ENCODE measurements around the gene SLC4A1. TPM values are rescaled to one million over a fixed set of nuclear protein-coding genes. Genes with fewer than 3 reads are reported as not detected.

SLC4A1 gene
- total RNA-seq, 4 donors from 2014 or later = under 0.01 to 0.16 TPM; not detected in 2

GRCh38 chr17:44223541-44224071, 44.3 kb downstream of the SLC4A1 start:
- TF ChIP-seq CTCF (IDR thresholded peaks at IDR 0.05; ENCODE audit: low read depth) = no peak

DNA sequence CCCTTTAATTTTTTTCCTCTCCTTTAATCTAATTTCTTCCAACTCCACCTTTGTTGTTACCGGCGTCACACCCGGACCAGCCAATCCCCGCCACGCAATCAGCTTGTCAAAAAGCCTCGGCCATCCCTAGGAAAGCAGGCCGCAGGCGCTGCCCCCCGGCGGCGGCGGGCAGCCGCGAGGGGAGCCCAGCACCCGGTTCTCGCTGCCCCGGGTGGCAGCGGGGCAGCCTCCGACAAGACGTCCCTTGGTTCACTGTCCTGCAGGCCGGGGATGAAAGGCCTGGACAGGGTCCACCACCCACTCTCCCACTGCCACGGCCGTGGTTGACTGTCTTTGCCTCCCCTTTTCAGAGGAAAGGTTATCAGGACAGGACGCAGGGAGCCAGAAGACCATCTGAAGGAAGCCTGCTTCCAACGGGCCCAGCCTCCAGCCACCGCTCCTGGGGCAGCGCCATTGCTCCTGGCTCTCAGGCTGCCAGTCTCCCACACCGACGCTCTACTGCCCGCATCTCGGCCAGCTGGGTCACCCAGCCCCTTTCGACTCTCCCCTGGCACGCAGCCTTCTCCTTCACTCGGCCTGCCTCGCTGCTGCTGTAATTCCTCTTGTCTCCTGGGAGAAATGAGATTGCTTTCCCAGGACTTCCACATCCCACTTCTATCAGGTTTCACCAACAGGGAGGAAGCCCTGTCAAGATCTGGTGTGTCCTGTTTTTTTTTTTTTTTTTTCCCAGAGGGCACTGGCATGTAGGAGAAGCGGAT, 45.6 kb downstream of the SLC4A1 start:
- no peak for TF ChIP-seq CTCF (IDR thresholded peaks at IDR 0.05; ENCODE audit: low read depth)

- TF ChIP-seq CTCF (IDR thresholded peaks at IDR 0.05; ENCODE audit: low read depth) = no peak
Measured at GRCh38 chr17:44221862-44222111, 46.1 kb downstream of the SLC4A1 start.

- TF ChIP-seq CTCF (IDR thresholded peaks at IDR 0.05; ENCODE audit: low read depth) = no peak
Measured at GRCh38 chr17:44221084-44221861, 46.7 kb downstream of the SLC4A1 start.

- TF ChIP-seq CTCF (IDR thresholded peaks at IDR 0.05; ENCODE audit: low read depth) = no peak
Measured at GRCh38 chr17:44220213-44221083, 47.5 kb downstream of the SLC4A1 start.

DNA sequence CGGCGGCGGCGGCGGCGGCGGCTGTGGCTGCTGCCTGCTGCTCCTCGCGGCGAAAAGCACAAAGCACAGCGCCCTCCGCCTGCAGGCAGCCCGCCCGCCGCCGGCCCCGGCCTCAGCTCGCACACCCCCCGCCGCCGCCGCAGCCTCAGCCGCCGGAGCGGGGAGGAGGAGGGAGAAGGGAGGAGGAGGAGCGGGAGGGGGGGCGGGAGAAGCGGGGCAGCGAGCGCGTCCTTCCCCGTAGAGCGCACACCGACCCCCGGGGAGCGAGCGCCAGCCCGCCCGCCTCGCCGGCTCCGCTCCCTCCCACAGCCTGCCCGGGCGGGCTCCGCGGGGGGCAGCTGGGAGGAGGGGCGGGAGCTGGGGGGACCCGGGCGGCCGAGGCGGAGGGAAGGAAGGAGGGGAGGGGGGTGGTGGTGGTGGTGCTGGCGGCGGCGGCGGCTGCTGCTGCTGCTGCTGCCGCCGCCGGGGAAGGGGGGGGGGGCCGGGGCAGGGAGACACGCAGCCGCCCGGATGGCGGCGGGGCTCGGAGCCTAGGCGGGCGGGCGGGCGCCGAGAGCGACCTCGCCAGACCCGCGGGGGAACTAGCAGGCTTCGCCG, 48.2 kb downstream of the SLC4A1 start, which contains the start of gene UBTF:
TSS of gene UBTF (minus strand) at position 60 of the 597 bp plus-strand sequence. CDS start 1,446 bp downstream, outside the sequence.
- no peak for TF ChIP-seq CTCF (IDR thresholded peaks at IDR 0.05; ENCODE audit: low read depth)

Measured in subcutaneous adipose tissue (tissue), 4 donors.